GM12873 (cell line): Measurements from ENCODE around the gene CYP26B1.

Experiments
- TF ChIP-seq, protein P1 (sequence below): IDR thresholded peaks from 2 replicates; pipeline ENCODE4 v1.5.1; 2012; ENCODE audit warnings: low read depth, mild to moderate bottlenecking, moderate library complexity, low read length, control low read depth; ENCODE audit not compliant: insufficient read depth; ENCODE audit errors: missing control alignments

Gene CYP26B1

DNA sequence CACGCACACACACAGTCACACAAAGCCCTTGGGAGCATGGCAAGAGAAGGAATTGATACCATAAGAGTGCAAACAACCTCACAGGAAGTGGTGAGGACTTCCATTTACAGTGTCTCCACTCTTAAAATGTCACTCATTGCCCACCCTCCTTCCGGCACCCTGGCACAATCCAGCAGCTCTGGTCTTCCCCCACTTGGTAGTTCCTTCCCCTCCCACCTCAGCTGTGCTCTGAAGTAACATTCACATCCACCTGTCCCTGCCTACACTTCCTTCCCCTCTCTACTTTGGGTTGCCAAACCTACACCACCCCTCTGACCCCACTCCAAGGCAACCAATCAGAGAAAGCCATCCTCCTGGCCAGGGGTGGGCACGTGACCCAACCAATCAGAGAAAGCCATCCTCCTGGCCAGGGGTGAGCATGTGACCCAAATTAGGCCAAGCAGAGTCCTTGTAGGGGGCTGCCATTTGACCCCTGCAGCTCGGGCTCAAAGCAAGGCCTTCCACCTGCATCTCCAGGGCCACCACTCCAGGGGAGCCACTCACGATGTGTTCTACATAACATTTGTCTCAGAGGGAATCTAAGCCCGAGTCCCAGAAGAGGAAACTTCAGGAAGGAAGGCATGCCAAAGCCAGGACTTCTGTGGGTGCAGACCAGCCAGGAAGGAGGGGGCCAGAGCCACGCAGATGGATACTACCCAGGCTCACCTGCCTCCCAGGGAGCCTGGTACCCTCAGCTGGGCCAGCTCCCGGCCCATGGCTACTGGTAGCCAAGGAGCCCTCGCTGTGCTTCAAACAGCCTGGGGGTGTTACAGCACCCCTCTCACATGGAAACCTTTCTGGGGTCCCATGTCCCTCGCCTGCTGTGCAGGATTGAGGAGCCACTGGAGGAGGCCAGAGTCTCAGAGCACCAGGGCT is 21.2 kb downstream of the CYP26B1 start:
- TF ChIP-seq, protein P1, sequence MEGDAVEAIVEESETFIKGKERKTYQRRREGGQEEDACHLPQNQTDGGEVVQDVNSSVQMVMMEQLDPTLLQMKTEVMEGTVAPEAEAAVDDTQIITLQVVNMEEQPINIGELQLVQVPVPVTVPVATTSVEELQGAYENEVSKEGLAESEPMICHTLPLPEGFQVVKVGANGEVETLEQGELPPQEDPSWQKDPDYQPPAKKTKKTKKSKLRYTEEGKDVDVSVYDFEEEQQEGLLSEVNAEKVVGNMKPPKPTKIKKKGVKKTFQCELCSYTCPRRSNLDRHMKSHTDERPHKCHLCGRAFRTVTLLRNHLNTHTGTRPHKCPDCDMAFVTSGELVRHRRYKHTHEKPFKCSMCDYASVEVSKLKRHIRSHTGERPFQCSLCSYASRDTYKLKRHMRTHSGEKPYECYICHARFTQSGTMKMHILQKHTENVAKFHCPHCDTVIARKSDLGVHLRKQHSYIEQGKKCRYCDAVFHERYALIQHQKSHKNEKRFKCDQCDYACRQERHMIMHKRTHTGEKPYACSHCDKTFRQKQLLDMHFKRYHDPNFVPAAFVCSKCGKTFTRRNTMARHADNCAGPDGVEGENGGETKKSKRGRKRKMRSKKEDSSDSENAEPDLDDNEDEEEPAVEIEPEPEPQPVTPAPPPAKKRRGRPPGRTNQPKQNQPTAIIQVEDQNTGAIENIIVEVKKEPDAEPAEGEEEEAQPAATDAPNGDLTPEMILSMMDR: no peak

- TF ChIP-seq, protein P1: no peak
Measured at GRCh38 chr2:72124376-72124775, 23.3 kb downstream of the CYP26B1 start.

- TF ChIP-seq, protein P1: no peak
Measured at GRCh38 chr2:72121153-72121552, 26.5 kb downstream of the CYP26B1 start.

DNA sequence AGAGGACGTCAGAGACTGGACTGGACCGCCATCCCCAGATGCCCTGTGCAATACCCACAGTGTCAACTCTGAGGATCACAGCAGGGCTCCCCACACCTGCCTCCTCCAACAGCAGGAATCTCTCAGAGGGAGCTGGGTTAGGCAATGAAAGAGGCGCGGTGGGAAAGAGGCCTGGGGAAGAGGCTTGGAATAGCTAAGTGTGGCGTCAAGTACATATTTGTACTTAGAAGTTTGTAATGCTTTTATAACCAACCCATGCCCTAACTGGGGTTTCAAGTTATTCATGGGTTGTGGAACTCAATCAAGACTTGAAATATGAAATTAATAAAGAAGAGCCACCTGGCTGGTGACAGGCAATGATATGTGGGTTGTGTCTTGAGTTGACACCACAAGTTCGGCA is 28.7 kb downstream of the CYP26B1 start:
- TF ChIP-seq, protein P1: no peak

DNA sequence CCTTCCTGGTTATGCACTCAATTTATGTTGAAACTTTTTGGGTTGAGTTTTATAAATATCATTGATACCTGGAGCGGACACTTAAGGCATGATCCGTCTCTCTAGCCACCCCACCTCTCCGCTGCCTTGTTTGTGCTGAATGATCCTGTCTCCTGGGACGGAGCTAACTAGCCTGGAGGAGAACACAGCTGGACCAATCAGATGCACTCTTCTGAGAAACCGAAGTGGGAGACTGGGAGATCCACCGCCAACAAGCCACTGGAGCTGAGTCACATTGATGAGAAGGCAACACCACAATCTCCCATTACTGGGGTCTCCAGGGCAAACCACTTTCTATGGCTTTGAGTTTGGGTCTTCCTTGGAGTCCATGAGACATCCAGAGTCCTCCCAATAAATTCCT is 29.3 kb downstream of the CYP26B1 start:
- TF ChIP-seq, protein P1: no peak

DNA sequence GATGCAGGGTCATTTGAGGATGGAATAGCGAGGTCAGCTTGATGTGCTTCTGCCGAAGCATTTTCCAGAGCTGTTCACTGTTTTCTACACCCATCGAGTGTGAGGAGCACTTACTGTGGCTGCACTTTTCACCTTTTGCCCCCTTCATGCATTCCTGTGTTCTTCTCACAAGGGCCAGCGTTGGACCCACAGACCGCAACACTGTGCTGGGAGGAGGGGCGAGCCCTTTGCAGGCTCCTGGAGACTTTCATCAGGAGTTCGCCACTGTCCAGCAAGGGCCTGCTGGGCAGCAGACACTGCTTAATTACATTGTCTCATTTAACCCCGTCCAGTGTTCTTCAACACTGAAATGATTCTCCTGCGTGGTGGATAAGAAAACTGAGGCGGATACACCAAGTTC is 29.9 kb downstream of the CYP26B1 start:
- TF ChIP-seq, protein P1: no peak

DNA sequence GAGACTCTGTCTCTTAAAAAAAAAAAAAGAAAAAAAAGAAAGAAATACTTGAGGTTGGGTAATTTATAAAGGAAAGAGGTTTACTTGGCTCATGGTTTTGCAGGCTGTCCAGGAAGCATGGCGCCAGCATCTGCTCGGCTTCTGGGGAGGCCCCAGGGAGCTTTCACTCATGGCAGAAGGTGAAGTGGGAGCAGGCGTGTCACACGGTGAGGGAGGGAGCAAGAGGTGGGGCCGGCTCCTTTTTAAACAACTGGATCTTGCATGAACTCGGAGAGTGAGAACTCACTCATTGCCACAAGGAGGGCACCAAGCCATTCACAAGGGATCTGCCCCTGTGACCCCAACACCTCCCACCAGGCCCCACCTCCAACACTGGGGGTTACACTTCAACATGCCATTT is 30.6 kb downstream of the CYP26B1 start:
- TF ChIP-seq, protein P1: no peak
